COR-L47 (cell line): ENCODE results near the gene ZBTB16.

Experiments
- DNase-seq: peaks from one replicate; lab custom pipeline; 2025; lab: John Stamatoyannopoulos, UW

Gene ZBTB16

DNA sequence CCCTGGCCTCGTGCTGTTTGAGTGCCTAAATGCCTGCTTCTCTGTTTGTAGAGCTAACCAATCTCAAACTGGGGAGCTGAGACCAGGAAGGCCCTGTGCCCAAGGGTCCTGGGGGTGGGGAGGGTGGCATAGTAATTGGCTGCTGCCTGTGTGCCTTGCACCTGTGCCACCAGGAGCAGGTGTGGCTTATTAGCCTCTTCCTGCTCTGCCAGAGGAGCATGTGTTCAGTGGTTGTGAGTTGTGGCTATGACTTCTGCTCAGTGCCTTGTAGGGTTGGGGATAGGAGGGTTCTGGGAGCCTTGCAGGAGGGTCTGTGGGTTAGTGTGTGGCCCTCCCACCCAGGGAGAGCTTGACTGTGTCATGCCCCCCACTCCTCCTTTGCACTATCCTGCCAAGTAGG lies 109.2 kb downstream of the ZBTB16 start:
- peak; percentile 17 for DNase-seq

- no peak for DNase-seq
These were observed 109.8 kb downstream of the ZBTB16 start for GRCh38 chr11:114169321-114169749.

DNA sequence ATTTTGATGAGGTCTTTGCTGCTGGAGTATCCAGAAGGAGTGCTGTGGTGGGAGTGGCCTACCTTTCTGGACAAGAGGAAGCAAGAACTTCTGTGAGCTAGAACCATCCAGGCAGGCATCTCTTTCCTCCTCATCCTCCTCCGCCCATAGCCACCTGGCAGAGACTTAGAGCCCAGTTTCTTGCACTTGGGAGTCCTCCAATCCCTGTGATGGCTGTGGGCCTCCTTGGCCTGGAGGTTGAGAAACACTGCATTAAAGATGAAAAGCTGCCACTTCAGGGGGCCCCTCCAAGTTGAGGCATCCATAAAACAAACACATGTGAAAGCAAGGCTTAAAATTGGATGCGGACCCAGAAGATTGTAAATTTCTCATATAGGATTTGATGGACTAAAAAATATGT lies 110.3 kb downstream of the ZBTB16 start:
- no peak for DNase-seq

DNA sequence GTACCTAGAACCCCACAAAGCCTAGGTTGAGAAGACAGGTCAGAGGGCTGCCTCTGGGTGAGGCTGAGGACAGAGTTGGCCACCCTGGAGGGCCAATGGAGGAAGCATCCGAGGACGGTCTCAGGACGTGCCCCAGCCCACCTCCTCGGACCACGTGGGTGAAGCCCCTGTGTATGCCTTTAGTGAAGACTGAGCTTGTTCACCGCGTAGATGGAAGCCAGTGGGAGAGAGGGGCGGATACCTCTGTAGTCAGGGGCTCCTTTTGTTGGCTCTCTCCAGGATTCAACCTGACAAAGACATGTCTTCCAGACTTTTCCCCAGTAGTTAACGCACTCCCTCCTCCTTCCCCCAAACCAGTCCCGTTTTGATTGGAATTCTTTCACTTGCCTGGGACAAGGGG lies 110.7 kb downstream of the ZBTB16 start:
- DNase-seq: no peak

GRCh38 chr11:114171257-114172054 lies 111.9 kb downstream of the ZBTB16 start:
- no peak for DNase-seq

GRCh38 chr11:114172055-114172861 lies 112.7 kb downstream of the ZBTB16 start:
- DNase-seq: peak; percentile 80

GRCh38 chr11:114172871-114173444 lies 113.4 kb downstream of the ZBTB16 start:
- no peak for DNase-seq

DNA sequence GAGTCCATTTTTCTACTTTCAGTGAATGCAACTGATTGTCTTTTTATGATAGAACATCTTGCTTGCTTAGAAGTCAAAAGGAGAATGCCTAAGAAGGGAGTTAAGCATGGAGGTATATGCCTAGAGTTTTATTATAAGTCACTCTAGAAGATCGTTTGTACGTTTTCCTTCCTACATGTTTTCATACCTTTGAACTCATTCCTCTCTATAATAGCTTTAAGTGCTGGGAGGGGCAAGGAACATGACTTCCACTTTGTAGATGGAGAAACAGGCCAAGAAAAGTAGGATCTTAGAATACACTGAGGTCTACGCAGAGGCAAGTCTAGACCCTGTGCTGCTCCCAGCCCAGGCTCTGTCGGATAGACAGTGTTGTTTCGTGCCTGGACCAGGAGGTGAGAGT lies 114.3 kb downstream of the ZBTB16 start:
- DNase-seq: no peak

DNA sequence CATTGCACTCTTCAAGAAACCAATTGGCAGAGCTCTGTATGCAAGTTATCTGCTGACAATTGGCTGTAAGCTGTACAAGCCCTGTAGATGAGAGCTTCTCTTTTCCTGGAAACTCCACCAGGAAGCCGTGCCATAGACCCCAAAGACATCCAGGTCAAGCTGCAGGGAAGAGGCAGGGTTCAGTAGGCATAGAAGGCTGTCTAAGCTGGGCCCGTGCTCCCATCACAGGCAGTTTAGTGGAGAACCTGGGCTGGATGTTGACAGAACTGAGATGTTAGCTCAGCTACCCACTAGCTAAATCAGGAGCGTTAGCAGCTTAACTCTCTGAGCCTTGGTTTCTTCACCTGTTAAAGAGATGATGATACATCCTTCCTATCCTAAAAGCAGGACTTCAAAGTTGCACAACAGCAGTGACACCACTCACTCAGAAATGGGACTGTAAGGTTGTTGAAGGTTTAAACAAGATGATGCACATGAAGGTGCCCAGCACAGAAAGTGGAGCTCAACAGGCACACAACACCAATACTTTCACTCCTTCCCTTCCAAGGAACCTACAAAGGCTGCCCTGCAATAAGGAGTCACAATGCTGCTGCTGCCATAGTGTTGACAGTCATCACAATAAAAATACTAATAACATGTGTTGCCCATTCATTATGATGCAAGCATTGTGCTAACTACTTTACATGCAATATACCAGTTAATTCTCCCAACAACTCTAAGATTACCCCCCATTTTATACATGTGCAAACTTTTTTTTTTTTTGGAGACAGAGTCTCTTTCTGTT lies 115.4 kb downstream of the ZBTB16 start:
- DNase-seq: no peak

- DNase-seq: no peak
These were observed 116.2 kb downstream of the ZBTB16 start for GRCh38 chr11:114175706-114176105.

GRCh38 chr11:114176321-114176720 lies 116.8 kb downstream of the ZBTB16 start:
- DNase-seq: no peak

DNA sequence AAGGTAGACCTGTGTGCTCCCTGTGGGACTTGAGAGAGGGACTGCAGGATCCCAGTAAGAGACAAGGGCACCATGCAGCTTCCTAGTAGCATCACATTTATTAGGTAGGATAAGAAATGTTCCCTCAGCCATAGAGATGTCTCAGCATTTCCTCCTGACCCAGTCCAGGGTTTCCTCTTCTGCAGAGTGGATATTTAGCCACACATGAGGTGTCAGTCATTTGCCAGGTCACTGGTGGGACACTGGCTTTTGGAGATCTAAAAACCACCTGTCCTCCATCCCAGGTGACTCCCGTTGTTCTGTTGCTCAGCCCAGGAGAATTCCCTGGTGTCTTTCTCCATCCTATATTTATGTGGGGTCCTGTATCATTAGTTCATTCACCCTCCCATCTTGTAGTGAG lies 119.1 kb downstream of the ZBTB16 start:
- no peak for DNase-seq

DNA sequence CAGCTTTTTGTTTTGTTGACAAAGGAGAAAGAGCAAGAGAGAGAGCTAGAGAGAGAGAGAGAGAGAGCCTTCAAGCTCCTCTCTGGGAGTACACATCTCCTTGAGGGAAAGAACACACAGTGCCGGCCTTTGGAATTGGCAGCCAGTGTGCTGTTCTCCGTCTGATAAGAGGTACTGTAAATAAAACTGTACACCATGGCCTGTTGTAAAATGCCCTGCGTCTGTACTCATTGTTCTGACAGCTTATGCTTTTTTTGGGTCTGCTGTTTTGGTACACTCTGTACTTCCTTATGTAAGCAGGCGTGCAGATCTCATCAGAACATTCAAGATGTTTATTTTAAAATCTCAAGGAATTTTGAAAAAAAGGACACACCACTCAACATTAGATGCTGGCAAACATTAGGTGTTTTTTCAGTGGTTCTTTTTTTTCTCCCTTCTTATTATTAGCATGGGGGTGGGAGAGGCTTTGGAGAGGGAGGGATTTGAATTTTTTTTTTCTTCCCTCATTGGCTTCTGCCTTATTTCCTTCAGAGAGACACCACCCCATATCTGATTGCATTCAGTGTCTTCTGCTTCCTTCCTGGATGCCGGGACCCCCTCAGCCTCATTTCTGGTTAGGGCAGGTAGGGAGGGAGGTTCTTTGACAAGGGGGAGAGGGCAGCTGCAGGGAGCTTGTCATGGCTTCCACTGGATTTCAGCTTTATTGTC lies 119.9 kb downstream of the ZBTB16 start:
- DNase-seq: no peak

- peak; percentile 63 for DNase-seq
These were observed 121.0 kb downstream of the ZBTB16 start for GRCh38 chr11:114180301-114181055.

GRCh38 chr11:114181195-114181594 lies 121.7 kb downstream of the ZBTB16 start:
- no peak for DNase-seq

DNA sequence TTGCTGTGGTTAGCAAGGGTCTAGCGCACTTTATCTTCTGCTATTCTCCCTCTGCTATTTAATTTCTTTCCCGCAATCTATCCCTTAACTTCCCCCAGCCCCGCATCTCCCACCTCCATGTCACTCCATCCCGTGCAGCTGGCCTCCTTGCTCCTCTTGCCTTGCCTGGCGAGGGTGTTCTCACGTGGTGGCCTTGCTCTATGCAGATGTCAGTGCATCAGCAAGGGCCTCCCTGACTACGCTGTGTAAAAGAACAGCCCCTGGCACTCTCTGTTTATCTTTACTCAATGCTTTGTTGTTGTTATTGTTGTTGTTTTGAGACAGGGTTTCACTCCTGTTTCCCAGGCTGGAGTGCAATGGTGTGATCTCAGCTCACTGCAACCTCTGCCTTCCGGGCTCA lies 122.2 kb downstream of the ZBTB16 start:
- no peak for DNase-seq

GRCh38 chr11:114182471-114183043 lies 123.0 kb downstream of the ZBTB16 start:
- no peak for DNase-seq

- DNase-seq: no peak
These were observed 123.6 kb downstream of the ZBTB16 start for GRCh38 chr11:114183044-114183511.

- DNase-seq: no peak
These were observed 125.9 kb downstream of the ZBTB16 start for GRCh38 chr11:114185436-114185835.

DNA sequence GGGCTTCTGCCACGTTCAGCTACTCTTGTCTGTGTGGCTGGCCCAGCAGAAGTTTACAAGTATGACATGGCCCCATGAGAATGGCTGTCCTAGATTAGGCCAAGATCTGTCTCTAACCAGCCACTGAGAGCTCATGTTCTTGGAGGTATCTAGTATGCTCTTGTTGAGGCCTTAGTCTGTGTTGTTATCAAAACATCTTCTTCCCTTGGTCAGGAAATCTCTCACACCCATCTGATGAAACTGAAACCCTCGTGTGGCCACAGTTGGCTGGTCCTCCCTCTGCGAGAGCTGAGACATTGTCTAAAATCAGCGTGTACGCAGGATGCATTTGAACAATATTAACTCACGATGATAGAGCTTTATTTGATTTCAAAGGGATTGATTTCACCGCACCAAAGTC lies 127.7 kb downstream of the ZBTB16 start:
- no peak for DNase-seq
